Endothelial cell of umbilical vein (primary cell): Measurements from ENCODE around the gene RNF150. TPM values are rescaled to one million over a fixed set of nuclear protein-coding genes. Genes with fewer than 3 reads are reported as not detected.

ENCODE experiments used
- BruUV-seq: library from RNA; stranded (reverse); fragments of 400-500 nt; replicated peaks from 2 replicates; lab custom pipeline; 2021; lab: Mats Ljungman, UMichigan
- CTCF ChIA-PET: fragments of 300-600, 350-600 bp; sonication (Branson Sonifier 250); formaldehyde crosslinking; loops from one replicate; lab custom pipeline; 2021; ENCODE audit warnings: antibody characterized with exemption, inconsistent platforms; lab: Charles Lee
- POLR2A ChIA-PET: fragments of 300-600, 350-600 bp; sonication (Branson Sonifier 250); formaldehyde crosslinking; loops from one replicate; lab custom pipeline; 2021; ENCODE audit warnings: antibody characterized with exemption, inconsistent platforms; lab: Charles Lee
- DNase-seq: peaks from one replicate; pipeline ENCODE4 v3.0.0-alpha.2; 2011; ENCODE audit warnings: low read depth, low spot score
- FAIRE-seq: peaks from 2 replicates; lab custom pipeline; 2011; peaks lifted over from hg19 to GRCh38; lab: Jason Lieb, UNC
- H2AFZ ChIP-seq: 2 replicates; pipeline ENCODE4 v1.6.0; 2012; ENCODE audit warnings: low read depth, low read length, control low read depth, inconsistent platforms
- H3K27ac ChIP-seq: 2 replicates; pipeline ENCODE4 v1.5.1; 2011; ENCODE audit warnings: low read depth, mild to moderate bottlenecking, control low read depth, low read length, moderate library complexity; ENCODE audit not compliant: insufficient read depth
- H3K27me3 ChIP-seq, 2 experiments: 2 replicates each; pipeline versions ENCODE4 v1.6.0 to v1.6.1; 2011; ENCODE audit warnings: low read length in 2 of 2, mixed read lengths in 1 of 2; ENCODE audit not compliant: control insufficient read depth in 2 of 2, insufficient read depth in 2 of 2
- H3K36me3 ChIP-seq, 2 experiments: 2 replicates in 1 of 2; 3 replicates in 1 of 2; pipeline ENCODE4 v1.5.1; 2011; ENCODE audit warnings: low read length in 2 of 2, mild to moderate bottlenecking in 1 of 2, moderate library complexity in 1 of 2; ENCODE audit not compliant: control insufficient read depth in 2 of 2, insufficient read depth in 2 of 2; ENCODE audit errors: extremely low read depth in 1 of 2
- H3K4me1 ChIP-seq: 3 replicates; pipeline ENCODE4 v1.5.1; 2011; ENCODE audit warnings: mild to moderate bottlenecking, low read length; ENCODE audit not compliant: control insufficient read depth, insufficient read depth; ENCODE audit errors: extremely low read depth
- H3K4me2 ChIP-seq: 2 replicates; pipeline ENCODE4 v1.6.1; 2011; ENCODE audit warnings: low read length, control low read depth, mixed read lengths; ENCODE audit not compliant: insufficient read depth
- H3K4me3 ChIP-seq, 3 experiments: fragments of 200-600 bp in 1 of 3; sonication (generic), shearing (Covaris generic) in 1 of 3; replicated peaks in 1 of 3; 2 replicates each; pipeline ENCODE4 v1.5.1; 2011 to 2016; ENCODE audit warnings: control low read depth in 3 of 3, low read length in 3 of 3, mild to moderate bottlenecking in 2 of 3, inconsistent platforms in 1 of 3, low read depth in 1 of 3, moderate library complexity in 1 of 3; ENCODE audit not compliant: insufficient read depth in 1 of 3
- H3K79me2 ChIP-seq: 2 replicates; pipeline ENCODE4 v1.6.0; 2012; ENCODE audit warnings: low read length, inconsistent platforms; ENCODE audit not compliant: control insufficient read depth, insufficient read depth
- H3K9ac ChIP-seq: replicated peaks from 2 replicates; pipeline ENCODE3; 2011; ENCODE audit warnings: low read length, control low read depth; ENCODE audit not compliant: insufficient read depth; ENCODE audit errors: extremely low read depth
- H3K9me1 ChIP-seq: replicated peaks from 3 replicates; pipeline ENCODE4 v1.6.0; 2011; ENCODE audit warnings: mild to moderate bottlenecking, low read length; ENCODE audit not compliant: control insufficient read depth, insufficient read depth; ENCODE audit errors: extremely low read depth
- H3K9me3 ChIP-seq: replicated peaks from 2 replicates; pipeline ENCODE4 v1.5.1; 2012; ENCODE audit warnings: low read length, inconsistent platforms; ENCODE audit not compliant: control insufficient read depth, insufficient read depth
- H4K20me1 ChIP-seq: replicated peaks from 2 replicates; pipeline ENCODE3; 2011; ENCODE audit warnings: mild to moderate bottlenecking, low read length; ENCODE audit not compliant: control insufficient read depth, insufficient read depth; ENCODE audit errors: extremely low read depth
- CTCF ChIP-seq, 2 donors: IDR thresholded peaks; 1 replicate in 1 of 2; 2 replicates in 1 of 2; pipeline ENCODE4 v1.5.1; 2011; ENCODE audit warnings: low read length in 2 of 2, mild to moderate bottlenecking in 2 of 2, moderate library complexity in 2 of 2, control low read depth in 1 of 2, inconsistent platforms in 1 of 2, low read depth in 1 of 2; ENCODE audit not compliant: insufficient read depth in 1 of 2; ENCODE audit errors: extremely low read depth in 1 of 2
- EZH2 ChIP-seq: IDR thresholded peaks from 2 replicates; pipeline ENCODE4 v1.6.1; 2012; ENCODE audit warnings: borderline replicate concordance, low read depth, mild to moderate bottlenecking, moderate library complexity, low read length, inconsistent platforms; ENCODE audit not compliant: severe bottlenecking
- FOS ChIP-seq: IDR thresholded peaks from 2 replicates; pipeline ENCODE4 v1.6.1; 2011; ENCODE audit warnings: mild to moderate bottlenecking, low read length, moderate library complexity, borderline replicate concordance; ENCODE audit not compliant: insufficient read depth
- GATA2 ChIP-seq: IDR thresholded peaks from 2 replicates; pipeline ENCODE4 v1.7.0; 2011; ENCODE audit warnings: low read depth, mild to moderate bottlenecking, moderate library complexity, mixed read lengths, low read length; ENCODE audit not compliant: insufficient read length, insufficient read depth
- JUN ChIP-seq: IDR thresholded peaks from 2 replicates; pipeline ENCODE4 v1.6.1; 2011; ENCODE audit warnings: borderline replicate concordance, low read depth; ENCODE audit not compliant: insufficient read length, insufficient read depth
- MYC ChIP-seq: IDR thresholded peaks from one replicate; pipeline ENCODE4 v1.6.1; 2011; ENCODE audit warnings: mild to moderate bottlenecking, low read depth, low read length
- POLR2A ChIP-seq: IDR thresholded peaks from 2 replicates; pipeline ENCODE4 v1.6.1; 2012; ENCODE audit warnings: low read depth, mild to moderate bottlenecking, control low read depth, low read length
- POLR2AphosphoS5 ChIP-seq: IDR thresholded peaks from 2 replicates; pipeline ENCODE4 v1.6.1; 2012; ENCODE audit warnings: low read depth, mild to moderate bottlenecking, control low read depth, low read length, moderate library complexity; ENCODE audit not compliant: insufficient read depth
- dilution Hi-C: fragments of 300-500 bp; cut with MboI; formaldehyde crosslinking; loops from one replicate; pipeline ENCODE4 v1.15.0; 2019; ENCODE audit warnings: low sequenced_read_pairs; ENCODE audit not compliant: extremely low pct_ligation_motif_present
- intact Hi-C: fragments of 100-400 bp; cut with micrococcal nuclease; formaldehyde crosslinking; loops from one replicate; pipeline ENCODE4 v1.10.0; 2022
- polyA plus RNA-seq, 4 experiments: library from polyadenylated mRNA; depleted of rRNA in 3 of 4; stranded (reverse) in 3 of 4; unstranded in 1 of 4; fragments of >200 nt; gene quantifications; 2 replicates each; pipeline versions ENCODE4 v1.2.1 to v1.2.3, GENCODE V29; 2011 to 2012; ENCODE audit warnings: missing spikeins in 1 of 4
- total RNA-seq: library from RNA; stranded (reverse); gene quantifications from 2 replicates; pipeline ENCODE4 v1.2.3, GENCODE V29; 2021
- TF ChIP-seq, protein P1 (sequence below): IDR thresholded peaks from 2 replicates; pipeline ENCODE4 v1.6.1; 2011; ENCODE audit not compliant: insufficient read depth, insufficient read length

RNF150 gene
- total and polyA plus RNA-seq, 2 donors (not counting 3 experiments of a cell fraction or from before 2014, with no cell fraction given), result 0.33 to 0.35 TPM

GRCh38 chr4:141057582-141057981 is 75.7 kb downstream of the RNF150 start:
- Histone ChIP-seq H3K79me2 (no peaks in the 10 kb centered on the region), H3K9me3 (no peaks in the 10 kb centered on the region), H3K36me3 (no peaks in the 10 kb centered on the region), H3K9ac (no peak overlapping the region), H3K27me3 (no peaks in the 10 kb centered on the region), H3K4me1 (no peaks in the 10 kb centered on the region), H3K27ac (no peak overlapping the region), H4K20me1 (no peaks in the 10 kb centered on the region), H3K4me2 (no peak overlapping the region), H3K9me1 (no peaks in the 10 kb centered on the region), H3K4me3 (no peak overlapping the region), H2AFZ (no peak overlapping the region)
- FAIRE-seq (no peak), DNase-seq (no peak)
- ChIA-PET CTCF (no interaction called here), POLR2A (no interaction called here)
- dilution Hi-C loops (no loop called here), intact Hi-C loops (no loop called here)
- BruUV-seq, result no TSS peak
- TF ChIP-seq POLR2AphosphoS5 (no peak), CTCF (IDR thresholded peaks at IDR 0.05; ENCODE audit: extremely low read depth in 1 of 2, insufficient read depth in 1 of 2, low read depth in 1 of 2, low read length in 2 of 2) (no peak)

- ChIA-PET CTCF (no interaction called here), POLR2A (no interaction called here)
- Histone ChIP-seq H3K4me1 (no peaks in the 10 kb centered on the region), H3K9ac (no peak overlapping the region), H3K9me3 (no peaks in the 10 kb centered on the region), H3K4me2 (no peak overlapping the region), H4K20me1 (no peaks in the 10 kb centered on the region), H3K27ac (no peak overlapping the region), H3K79me2 (no peaks in the 10 kb centered on the region), H3K27me3 (no peaks in the 10 kb centered on the region), H3K4me3 (no peak overlapping the region), H3K36me3 (no peaks in the 10 kb centered on the region), H2AFZ (no peak overlapping the region), H3K9me1 (no peaks in the 10 kb centered on the region)
- intact Hi-C loops (no loop called here), dilution Hi-C loops (no loop called here)
- TF ChIP-seq POLR2A (no peak), MYC (no peak), EZH2 (no peak), CTCF (IDR thresholded peaks at IDR 0.05; ENCODE audit: extremely low read depth in 1 of 2, insufficient read depth in 1 of 2, low read depth in 1 of 2, low read length in 2 of 2) (no peak), GATA2 (no peak), JUN (no peak), FOS (no peak), POLR2AphosphoS5 (no peak)
- TF ChIP-seq, protein P1, sequence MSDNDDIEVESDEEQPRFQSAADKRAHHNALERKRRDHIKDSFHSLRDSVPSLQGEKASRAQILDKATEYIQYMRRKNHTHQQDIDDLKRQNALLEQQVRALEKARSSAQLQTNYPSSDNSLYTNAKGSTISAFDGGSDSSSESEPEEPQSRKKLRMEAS, result no peak
- no TSS peak for BruUV-seq
- FAIRE-seq, result no peak
- DNase-seq, result no peak
Measured at GRCh38 chr4:141056473-141056872, 76.8 kb downstream of the RNF150 start.
